Peyer's patch (tissue), 4 donors: ENCODE results near the gene SLC66A1.

ENCODE experiments used
- CTCF ChIP-seq, 6 experiments: fragments of 450-650 bp in 4 of 6; fragments of 200-600 bp in 2 of 6; sonication (generic) in 1 of 6; IDR thresholded peaks; one replicate each; pipeline ENCODE4 v1.5.1; 2017 to 2019; ENCODE audit warnings: antibody characterized with exemption in 6 of 6, mild to moderate bottlenecking in 3 of 6, moderate library complexity in 1 of 6
- POLR2A ChIP-seq, 2 donors: fragments of 450-650 bp; IDR thresholded peaks; one replicate each; pipeline ENCODE4 v1.5.1; 2017; ENCODE audit warnings: antibody characterized with exemption in 2 of 2, mild to moderate bottlenecking in 2 of 2, moderate library complexity in 2 of 2

GRCh38 chr1:19342062-19342750, 30.1 kb downstream of the SLC66A1 start:
- TF ChIP-seq CTCF (IDR thresholded peaks at IDR 0.05): no peak
- no peak for TF ChIP-seq POLR2A (IDR thresholded peaks at IDR 0.05)
